Smooth muscle cell (in vitro differentiated cells): ENCODE measurements around the gene MAP3K1. TPM values are rescaled to one million over a fixed set of nuclear protein-coding genes. Genes with fewer than 3 reads are reported as not detected.

Source experiments
- DNase-seq: peaks from one replicate; lab custom pipeline; 2025; ENCODE audit not compliant: unreplicated experiment; lab: John Stamatoyannopoulos, UW
- H2AFZ ChIP-seq: fragments of 200-600 bp; sonication (generic); 2 replicates; pipeline ENCODE4 v1.6.0; 2016; ENCODE audit warnings: antibody characterized with exemption, low read depth, mild to moderate bottlenecking
- H3F3A ChIP-seq: fragments of 200-600 bp; sonication (generic); 2 replicates; pipeline ENCODE4 v1.6.0; 2017; ENCODE audit warnings: antibody characterized with exemption, low read depth
- H3K27ac ChIP-seq: fragments of 200-600 bp; sonication (generic); 2 replicates; pipeline ENCODE4 v1.5.1; 2016; ENCODE audit warnings: low read depth, mild to moderate bottlenecking
- H3K27me3 ChIP-seq: fragments of 200-600 bp; sonication (generic); 2 replicates; pipeline ENCODE4 v1.6.1; 2016; ENCODE audit warnings: low read depth, mild to moderate bottlenecking
- H3K36me3 ChIP-seq: fragments of 200-600 bp; sonication (generic); 2 replicates; pipeline ENCODE4 v1.5.1; 2016; ENCODE audit warnings: low read depth
- H3K4me1 ChIP-seq: fragments of 200-600 bp; sonication (generic); 2 replicates; pipeline ENCODE4 v1.5.1; 2016; ENCODE audit warnings: low read depth
- H3K4me2 ChIP-seq: fragments of 200-600 bp; sonication (generic); 2 replicates; pipeline ENCODE4 v1.6.0; 2016; ENCODE audit warnings: mild to moderate bottlenecking
- H3K4me3 ChIP-seq: fragments of 200-600 bp; sonication (generic); 2 replicates; pipeline ENCODE4 v1.5.1; 2016; ENCODE audit warnings: mild to moderate bottlenecking
- H3K79me2 ChIP-seq: fragments of 200-600 bp; sonication (generic); 2 replicates; pipeline ENCODE4 v1.6.0; 2016; ENCODE audit warnings: low read depth, mild to moderate bottlenecking
- H3K9ac ChIP-seq: fragments of 200-600 bp; sonication (generic); 2 replicates; pipeline ENCODE4 v1.6.0; 2016; ENCODE audit warnings: low read depth
- H3K9me3 ChIP-seq: fragments of 200-600 bp; sonication (generic); replicated peaks from 2 replicates; pipeline ENCODE4 v1.5.1; 2016; ENCODE audit warnings: low read depth
- H4K20me1 ChIP-seq: fragments of 200-600 bp; sonication (generic); 2 replicates; pipeline ENCODE4 v1.6.0; 2016; ENCODE audit warnings: low read depth
- CTCF ChIP-seq: fragments of 200-600 bp; sonication (generic); IDR thresholded peaks from 2 replicates; pipeline ENCODE4 v1.5.1; 2017; ENCODE audit warnings: borderline replicate concordance, mild to moderate bottlenecking, antibody characterized with exemption; ENCODE audit not compliant: insufficient read depth, poor library complexity, severe bottlenecking
- WGBS: methylation state at CpG from one replicate; pipeline ENCODE4 v1.1.7; 2016; ENCODE audit warnings: low lambda C conversion rate; 5-methylcytosine and 5-hydroxymethylcytosine counted together
- polyA plus RNA-seq: library from polyadenylated mRNA; unstranded; fragments of >200 nt; fragmentation: Nextera tagmentation; extraction: Ambion mirVana; gene quantifications from 2 replicates; pipeline ENCODE4 v1.2.1, GENCODE V29; 2016
- total RNA-seq: library from RNA; depleted of rRNA; stranded (reverse); fragments of >200 nt; gene quantifications from 2 replicates; pipeline ENCODE4 v1.2.3, GENCODE V29; 2014

The MAP3K1 gene
- total and polyA plus RNA-seq, 2 experiments from 2014 or later: 11.2 to 30.1 TPM

- Histone ChIP-seq H3K27me3 (no peaks in the 10 kb centered on the region), H2AFZ (no peak overlapping the region), H3K4me1 (no peaks in the 10 kb centered on the region), H4K20me1 (no peaks in the 10 kb centered on the region), H3K36me3 (no peaks in the 10 kb centered on the region), H3K79me2 (no peaks in the 10 kb centered on the region), H3K9me3 (no peaks in the 10 kb centered on the region), H3K27ac (no peak overlapping the region), H3K4me3 (no peak overlapping the region), H3K9ac (no peak overlapping the region), H3F3A (no peaks in the 10 kb centered on the region), H3K4me2 (no peak overlapping the region)
- WGBS: 93% methylated on average over 3 of the region's 3 CpGs
- no peak for DNase-seq
- TF ChIP-seq CTCF: no peak
Measured at GRCh38 chr5:56801256-56801655, 14.1 kb upstream of the MAP3K1 start.

- WGBS: 85% methylated on average over 2 of the region's 2 CpGs
- Histone ChIP-seq H2AFZ (no peak overlapping the region), H3K27ac (no peak overlapping the region)
Measured at GRCh38 chr5:56802205-56802604, 13.1 kb upstream of the MAP3K1 start.

GRCh38 chr5:56803025-56803424, 12.3 kb upstream of the MAP3K1 start:
- H3K4me3 ChIP-seq: no peak overlapping the region
- no peak overlapping the region for H3K4me2 ChIP-seq
- DNase-seq: no peak
- 93% methylated on average over 2 of the region's 2 CpGs for WGBS
- no peak overlapping the region for H3K27ac ChIP-seq
- no peaks in the 10 kb centered on the region for H3K9me3 ChIP-seq
- H3K27me3 ChIP-seq: no peaks in the 10 kb centered on the region
- H3K9ac ChIP-seq: no peak overlapping the region
- no peaks in the 10 kb centered on the region for H3K36me3 ChIP-seq
- no peak for TF ChIP-seq CTCF
- no peaks in the 10 kb centered on the region for H4K20me1 ChIP-seq
- H3F3A ChIP-seq: no peaks in the 10 kb centered on the region
- no peak overlapping the region for H2AFZ ChIP-seq
- H3K4me1 ChIP-seq: no peaks in the 10 kb centered on the region
- H3K79me2 ChIP-seq: no peaks in the 10 kb centered on the region

More at GRCh38 chr5:56802205-56802604, 13.1 kb upstream of the MAP3K1 start:
- Histone ChIP-seq H3K27me3 (no peaks in the 10 kb centered on the region), H3K4me2 (no peak overlapping the region), H3K79me2 (no peaks in the 10 kb centered on the region), H3K9me3 (no peaks in the 10 kb centered on the region), H3K4me3 (no peak overlapping the region), H3K9ac (no peak overlapping the region), H3K36me3 (no peaks in the 10 kb centered on the region), H3F3A (no peaks in the 10 kb centered on the region), H4K20me1 (no peaks in the 10 kb centered on the region), H3K4me1 (no peaks in the 10 kb centered on the region)
- TF ChIP-seq CTCF: no peak
- no peak for DNase-seq

- Histone ChIP-seq H3K4me1 (no peaks in the 10 kb centered on the region), H3K9ac (no peak overlapping the region), H3K9me3 (no peaks in the 10 kb centered on the region), H3K4me2 (no peak overlapping the region), H3K27ac (no peak overlapping the region), H3K27me3 (no peaks in the 10 kb centered on the region), H3K4me3 (no peak overlapping the region), H4K20me1 (no peaks in the 10 kb centered on the region), H2AFZ (no peak overlapping the region), H3K36me3 (no peaks in the 10 kb centered on the region), H3F3A (no peaks in the 10 kb centered on the region), H3K79me2 (no peaks in the 10 kb centered on the region)
- no peak for TF ChIP-seq CTCF
- DNase-seq: no peak
- WGBS: 100% methylated on average over 1 of the region's 1 CpG
Measured at GRCh38 chr5:56803894-56804293, 11.5 kb upstream of the MAP3K1 start.
